Measurements from ENCODE around the gene GSTT4.

The GSTT4 gene

GRCh38 chr22:24010018-24010391, 4.8 kb upstream of the GSTT4 start:
- DNase-seq (ENCODE audit: low read depth) = no peak
- H3K4me3 ChIP-seq (ENCODE audit: low read depth, low read length) = no peak overlapping the region
- no peak for TF ChIP-seq CTCF (IDR thresholded peaks at IDR 0.05; ENCODE audit: insufficient read depth, low read depth, low read length, missing control alignments)

- no peak overlapping the region for H3K4me3 ChIP-seq (ENCODE audit: low read depth, low read length)
- no peak for TF ChIP-seq CTCF (IDR thresholded peaks at IDR 0.05; ENCODE audit: insufficient read depth, low read depth, low read length, missing control alignments)
- DNase-seq (ENCODE audit: low read depth) = no peak
Observed at GRCh38 chr22:24009227-24010017, 4.2 kb upstream of the GSTT4 start.

GRCh38 chr22:24008381-24009226, 3.4 kb upstream of the GSTT4 start:
- DNase-seq (ENCODE audit: low read depth) = no peak
- no peak for TF ChIP-seq CTCF (IDR thresholded peaks at IDR 0.05; ENCODE audit: insufficient read depth, low read depth, low read length, missing control alignments)
- no peak overlapping the region for H3K4me3 ChIP-seq (ENCODE audit: low read depth, low read length)

DNA sequence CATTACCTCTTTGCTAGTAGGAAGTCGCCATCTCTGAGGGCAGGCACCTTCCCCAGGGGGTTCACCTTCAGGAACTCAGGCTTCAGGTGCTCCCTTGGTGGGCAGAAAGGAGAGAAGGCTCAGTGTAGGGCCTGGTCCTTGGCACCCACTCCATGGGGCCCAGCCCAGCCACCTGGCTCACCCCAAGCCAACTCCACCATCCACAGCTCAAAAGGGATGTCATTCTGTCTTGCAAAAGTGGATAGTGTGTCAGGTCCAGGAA, 2.7 kb upstream of the GSTT4 start:
- no peak for TF ChIP-seq CTCF (IDR thresholded peaks at IDR 0.05; ENCODE audit: insufficient read depth, low read depth, low read length, missing control alignments)
- no peak for DNase-seq (ENCODE audit: low read depth)
- H3K4me3 ChIP-seq (ENCODE audit: low read depth, low read length) = no peak overlapping the region

GRCh38 chr22:24007253-24008021, 2.2 kb upstream of the GSTT4 start:
- no peak overlapping the region for H3K4me3 ChIP-seq (ENCODE audit: low read depth, low read length)
- no peak for TF ChIP-seq CTCF (IDR thresholded peaks at IDR 0.05; ENCODE audit: insufficient read depth, low read depth, low read length, missing control alignments)
- no peak for DNase-seq (ENCODE audit: low read depth)

GRCh38 chr22:24006914-24007214, 1.6 kb upstream of the GSTT4 start:
- no peak for DNase-seq (ENCODE audit: low read depth)
- TF ChIP-seq CTCF (IDR thresholded peaks at IDR 0.05; ENCODE audit: insufficient read depth, low read depth, low read length, missing control alignments) = no peak
- H3K4me3 ChIP-seq (ENCODE audit: low read depth, low read length) = no peak overlapping the region
